Activated naive CD4-positive, alpha-beta T cell treated with anti-CD3 and anti-CD28 coated beads for 36 hours (primary cell): Measurements from ENCODE around the gene SYF2. TPM values are rescaled to one million over a fixed set of nuclear protein-coding genes. Genes with fewer than 3 reads are reported as not detected.
"Not testable (repeated sequence)": the region's sequence is repeated elsewhere in the genome, so short reads cannot be mapped to it uniquely, and the experiment has no call there.

Source experiments
- CTCF ChIA-PET: fragments of 350-600 bp; sonication (Branson Sonifier 250); formaldehyde crosslinking; loops from one replicate; lab custom pipeline; 2021; ENCODE audit warnings: antibody characterized with exemption; lab: Charles Lee
- DNase-seq: peaks from one replicate; pipeline ENCODE4 v3.0.0-alpha.2; 2020
- H3K27ac Mint-ChIP-seq: one replicate; pipeline ENCODE4 v1.8.0; 2021; ENCODE audit warnings: mild to moderate bottlenecking, mixed read lengths
- H3K27me3 Mint-ChIP-seq: one replicate; pipeline ENCODE4 v1.8.0; 2021; ENCODE audit warnings: low read depth, mixed read lengths
- H3K36me3 Mint-ChIP-seq: one replicate; pipeline ENCODE4 v1.8.0; 2021; ENCODE audit warnings: low read depth, mixed read lengths
- H3K4me1 Mint-ChIP-seq: one replicate; pipeline ENCODE4 v1.8.0; 2021; ENCODE audit warnings: low read depth, mixed read lengths
- H3K4me3 Mint-ChIP-seq: one replicate; pipeline ENCODE4 v1.8.0; 2021; ENCODE audit warnings: mild to moderate bottlenecking, moderate library complexity, mixed read lengths
- H3K9me3 Mint-ChIP-seq: one replicate; pipeline ENCODE4 v1.8.0; 2021; ENCODE audit warnings: mixed read lengths
- intact Hi-C: fragments of 100-400 bp; cut with micrococcal nuclease; formaldehyde crosslinking; loops from one replicate; pipeline ENCODE4 v1.15.1; 2023
- total RNA-seq, 2 experiments: library from RNA; stranded (reverse); gene quantifications; one replicate each; pipeline ENCODE4 v1.2.3, GENCODE V29; 2021

Gene SYF2
- 10 to 100 TPM; 39.7 to 46.8 TPM for total RNA-seq

- CTCF ChIA-PET = interaction anchor here (0.8 kb wide), 1 partner anchor 131 kb away, joined by 4 read pairs; no protein-coding TSS in a partner anchor
- DNase-seq = peak; percentile 92
- Mint-ChIP-seq H3K36me3 (peaks cover 20% of the 10 kb centered on the region), H3K4me1 (peaks cover 34% of the 10 kb centered on the region), H3K27ac (no peak within 1 kb of the TSS), H3K27me3 (no peaks in the 10 kb centered on the region), H3K4me3 (no peak within 1 kb of the TSS), H3K9me3 (no peaks in the 10 kb centered on the region)
- intact Hi-C loops = loop anchor here (1.0 to 10.0 kb wide), 6 partner anchors 8 to 893 kb away; partner anchors contain the start of genes CLIC4, MACO1 and RSRP1
Measured at GRCh38 chr1:25232027-25232865, at the start of gene SYF2. Gene SYF2, minus strand, starts transcription at chr1:25232502. Its CDS starts 35 bp downstream, at chr1:25232467.

GRCh38 chr1:25279693-25280111 lies 47.4 kb upstream of the SYF2 start:
- H3K27ac Mint-ChIP-seq, CTCF ChIA-PET, H3K9me3 Mint-ChIP-seq, DNase-seq, H3K27me3 Mint-ChIP-seq, H3K4me3 Mint-ChIP-seq, H3K4me1 Mint-ChIP-seq, intact Hi-C loops, H3K36me3 Mint-ChIP-seq: not testable (repeated sequence)

- H3K9me3 Mint-ChIP-seq, CTCF ChIA-PET, intact Hi-C loops, DNase-seq, H3K36me3 Mint-ChIP-seq, H3K27ac Mint-ChIP-seq, H3K27me3 Mint-ChIP-seq, H3K4me3 Mint-ChIP-seq, H3K4me1 Mint-ChIP-seq: not testable (repeated sequence)
Measured at GRCh38 chr1:25278790-25279189, 46.5 kb upstream of the SYF2 start.

GRCh38 chr1:25278358-25278757 lies 46.1 kb upstream of the SYF2 start:
- intact Hi-C loops, H3K27ac Mint-ChIP-seq, H3K4me1 Mint-ChIP-seq, DNase-seq, H3K4me3 Mint-ChIP-seq, CTCF ChIA-PET, H3K9me3 Mint-ChIP-seq, H3K36me3 Mint-ChIP-seq, H3K27me3 Mint-ChIP-seq: not testable (repeated sequence)

GRCh38 chr1:25277295-25277694 lies 45.0 kb upstream of the SYF2 start:
- H3K9me3 Mint-ChIP-seq, H3K27ac Mint-ChIP-seq, H3K4me1 Mint-ChIP-seq, H3K4me3 Mint-ChIP-seq, CTCF ChIA-PET, H3K27me3 Mint-ChIP-seq, intact Hi-C loops, H3K36me3 Mint-ChIP-seq, DNase-seq: not testable (repeated sequence)

- DNase-seq, H3K27me3 Mint-ChIP-seq, intact Hi-C loops, CTCF ChIA-PET, H3K9me3 Mint-ChIP-seq, H3K27ac Mint-ChIP-seq, H3K4me1 Mint-ChIP-seq, H3K4me3 Mint-ChIP-seq, H3K36me3 Mint-ChIP-seq: not testable (repeated sequence)
Measured at GRCh38 chr1:25275648-25276047, 43.3 kb upstream of the SYF2 start.

- intact Hi-C loops, H3K9me3 Mint-ChIP-seq, H3K27me3 Mint-ChIP-seq, CTCF ChIA-PET, H3K4me1 Mint-ChIP-seq, H3K36me3 Mint-ChIP-seq, H3K4me3 Mint-ChIP-seq, DNase-seq, H3K27ac Mint-ChIP-seq: not testable (repeated sequence)
Measured at GRCh38 chr1:25272238-25272637, 39.9 kb upstream of the SYF2 start, which contains the start of gene RHD. Gene RHD, plus strand, starts transcription at chr1:25272509. Its CDS starts 39 bp downstream, at chr1:25272548.

GRCh38 chr1:25268143-25268760 lies 36.0 kb upstream of the SYF2 start:
- H3K4me1 Mint-ChIP-seq, H3K27me3 Mint-ChIP-seq, DNase-seq, H3K9me3 Mint-ChIP-seq, CTCF ChIA-PET, intact Hi-C loops, H3K36me3 Mint-ChIP-seq: not testable (repeated sequence)
- peak overlapping the region; percentile 74 for H3K27ac Mint-ChIP-seq
- peak overlapping the region; percentile 70 for H3K4me3 Mint-ChIP-seq

- H3K9me3 Mint-ChIP-seq, H3K4me1 Mint-ChIP-seq, intact Hi-C loops, H3K27me3 Mint-ChIP-seq, H3K36me3 Mint-ChIP-seq, CTCF ChIA-PET: not testable (repeated sequence)
- Mint-ChIP-seq H3K4me3 (peak overlapping the region; percentile 70), H3K27ac (peak overlapping the region; percentile 74)
- peak; percentile 83 for DNase-seq
Measured at GRCh38 chr1:25267288-25268142, 35.2 kb upstream of the SYF2 start.

- H3K9me3 Mint-ChIP-seq, CTCF ChIA-PET, H3K36me3 Mint-ChIP-seq, H3K27me3 Mint-ChIP-seq: not testable (repeated sequence)
- peak; percentile 34 for DNase-seq
- Mint-ChIP-seq H3K4me1 (peaks cover 11% of the 10 kb centered on the region), H3K4me3 (peak overlapping the region; percentile 86), H3K27ac (peak overlapping the region; percentile 88)
- intact Hi-C loops = loop anchor here (1.0 kb wide), 1 partner anchor 19 kb away; the partner anchor contains the start of gene RSRP1
Measured at GRCh38 chr1:25266554-25267287, 34.4 kb upstream of the SYF2 start.

- intact Hi-C loops, H3K9me3 Mint-ChIP-seq, H3K4me3 Mint-ChIP-seq, CTCF ChIA-PET, H3K36me3 Mint-ChIP-seq, H3K27ac Mint-ChIP-seq, H3K27me3 Mint-ChIP-seq, DNase-seq: not testable (repeated sequence)
- peaks cover 24% of the 10 kb centered on the region for H3K4me1 Mint-ChIP-seq
Measured at GRCh38 chr1:25260336-25260735, 28.0 kb upstream of the SYF2 start.

- H3K27me3 Mint-ChIP-seq, H3K4me3 Mint-ChIP-seq, H3K36me3 Mint-ChIP-seq, CTCF ChIA-PET, DNase-seq, H3K9me3 Mint-ChIP-seq, intact Hi-C loops, H3K27ac Mint-ChIP-seq: not testable (repeated sequence)
- peaks cover 24% of the 10 kb centered on the region for H3K4me1 Mint-ChIP-seq
Measured at GRCh38 chr1:25259813-25260212, 27.5 kb upstream of the SYF2 start.
